Esophagus squamous epithelium (tissue), 4 donors: ENCODE measurements around the gene TBX4.

Source experiments
- CTCF ChIP-seq, 6 experiments: fragments of 450-650 bp in 4 of 6; fragments of 200-600 bp in 2 of 6; sonication (generic) in 2 of 6; IDR thresholded peaks; one replicate each; pipeline ENCODE4 v1.5.1; 2016 to 2019; ENCODE audit warnings: antibody characterized with exemption in 6 of 6, mild to moderate bottlenecking in 4 of 6, moderate library complexity in 4 of 6
- POLR2A ChIP-seq, 4 donors: fragments of 450-650 bp; IDR thresholded peaks; one replicate each; pipeline ENCODE4 v1.6.1; 2017; ENCODE audit warnings: antibody characterized with exemption in 4 of 4, mild to moderate bottlenecking in 4 of 4, moderate library complexity in 3 of 4

DNA sequence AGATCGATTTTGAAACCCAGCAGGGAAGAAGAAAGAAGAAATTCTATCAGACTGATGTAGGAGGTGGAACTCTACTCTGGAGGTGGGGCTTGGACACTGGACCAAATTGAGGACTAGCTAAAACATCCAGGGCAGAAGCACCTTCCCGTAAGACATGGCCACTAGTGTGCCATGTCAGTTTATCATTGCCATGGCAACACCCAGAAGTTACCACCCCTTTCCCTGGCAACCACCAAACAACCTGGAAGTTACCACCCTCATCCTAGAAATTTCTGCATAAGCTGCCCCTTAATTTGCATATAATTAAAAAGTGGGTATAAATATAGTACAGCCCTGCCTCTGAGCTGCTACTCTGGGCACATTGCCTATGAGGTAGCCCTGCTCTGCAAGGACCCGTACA, 72.1 kb downstream of the TBX4 start:
- TF ChIP-seq POLR2A (IDR thresholded peaks at IDR 0.05) (no peak), CTCF (IDR thresholded peaks at IDR 0.05) (no peak)
